HG03460 (cell line): Measurements from ENCODE around the gene SYT12.

Source experiments
- ATAC-seq: cut with Tn5 transposase; IDR thresholded peaks from one replicate; pipeline ENCODE4 v1.9.1; 2021; ENCODE audit not compliant: unreplicated experiment

The SYT12 gene

DNA sequence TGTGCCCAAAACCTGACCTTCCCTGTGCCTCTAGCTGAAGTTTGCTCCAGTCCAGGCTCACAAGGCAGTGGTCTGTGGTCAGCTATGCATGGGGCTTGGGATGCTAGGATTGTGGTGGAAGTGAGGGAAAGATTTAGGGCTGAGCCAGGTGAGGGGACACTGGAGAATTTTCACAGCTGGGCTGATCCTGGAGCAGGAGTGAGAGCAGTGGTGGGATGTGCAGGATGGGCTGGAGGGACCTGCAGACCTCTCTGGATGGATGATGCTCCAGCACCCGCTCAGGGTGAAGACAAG lies 72.2 kb downstream of the SYT12 start:
- no peak for ATAC-seq

DNA sequence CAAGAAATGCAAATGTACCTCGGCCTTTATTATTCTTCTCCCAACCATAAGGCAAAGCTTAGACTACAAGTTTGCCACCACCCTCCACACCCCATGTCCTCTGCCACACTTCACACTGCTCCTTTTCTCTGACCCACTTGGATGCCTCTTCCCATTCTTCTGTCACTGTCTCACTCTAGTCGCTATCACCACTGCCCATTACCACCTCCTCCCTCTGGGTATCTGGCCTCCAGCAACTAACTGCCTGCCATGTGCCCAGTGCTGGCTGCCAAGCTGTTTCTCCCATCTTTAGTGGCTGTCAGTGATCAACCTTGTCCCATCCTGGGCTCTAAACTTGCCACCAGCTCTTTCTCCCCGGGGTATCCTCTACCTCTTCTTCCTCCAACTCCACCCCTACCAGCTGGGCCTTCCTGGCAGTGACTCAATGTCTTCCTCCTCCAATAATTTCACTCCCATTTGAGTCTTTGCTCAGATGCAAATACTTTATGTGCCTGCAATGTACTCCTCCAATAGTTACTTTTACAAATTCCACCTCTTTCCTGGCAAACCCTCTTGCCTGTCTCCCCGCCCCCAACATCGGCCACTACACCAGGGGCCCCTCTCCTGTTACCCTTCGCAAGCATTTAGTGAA lies 76.0 kb downstream of the SYT12 start:
- ATAC-seq = no peak

DNA sequence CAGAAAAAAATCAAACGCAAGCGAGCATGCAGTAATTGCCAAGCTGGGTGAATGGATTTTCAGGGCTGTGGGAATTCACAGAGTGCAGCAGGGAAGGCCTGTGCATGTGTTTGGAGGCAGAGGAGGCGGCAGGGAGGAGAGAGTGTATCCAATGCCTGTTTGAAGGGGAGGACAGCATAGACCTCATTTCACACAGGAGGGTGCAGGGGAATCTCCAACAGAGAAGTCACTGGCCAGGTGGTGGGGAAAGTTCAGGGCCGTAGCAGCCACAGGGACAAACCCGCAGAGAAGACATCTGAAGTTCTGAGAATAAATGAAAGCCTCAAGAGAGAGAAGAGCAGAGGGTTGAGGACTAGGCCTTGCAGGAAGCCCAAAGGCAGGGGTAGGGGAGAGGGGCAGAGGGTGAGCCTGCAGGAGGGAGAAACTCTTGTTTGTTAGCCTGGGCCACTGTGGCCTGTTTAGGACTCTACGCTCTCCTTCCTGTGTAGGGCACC lies 76.9 kb downstream of the SYT12 start:
- ATAC-seq = no peak
